Smooth muscle cell (in vitro differentiated cells): ENCODE results near the gene NFKB1. TPM values are rescaled to one million over a fixed set of nuclear protein-coding genes. Genes with fewer than 3 reads are reported as not detected.

ENCODE experiments used
- DNase-seq: peaks from one replicate; lab custom pipeline; 2025; ENCODE audit not compliant: unreplicated experiment; lab: John Stamatoyannopoulos, UW
- H2AFZ ChIP-seq: fragments of 200-600 bp; sonication (generic); 2 replicates; pipeline ENCODE4 v1.6.0; 2016; ENCODE audit warnings: antibody characterized with exemption, low read depth, mild to moderate bottlenecking
- H3F3A ChIP-seq: fragments of 200-600 bp; sonication (generic); 2 replicates; pipeline ENCODE4 v1.6.0; 2017; ENCODE audit warnings: antibody characterized with exemption, low read depth
- H3K27ac ChIP-seq: fragments of 200-600 bp; sonication (generic); 2 replicates; pipeline ENCODE4 v1.5.1; 2016; ENCODE audit warnings: low read depth, mild to moderate bottlenecking
- H3K27me3 ChIP-seq: fragments of 200-600 bp; sonication (generic); 2 replicates; pipeline ENCODE4 v1.6.1; 2016; ENCODE audit warnings: low read depth, mild to moderate bottlenecking
- H3K36me3 ChIP-seq: fragments of 200-600 bp; sonication (generic); 2 replicates; pipeline ENCODE4 v1.5.1; 2016; ENCODE audit warnings: low read depth
- H3K4me1 ChIP-seq: fragments of 200-600 bp; sonication (generic); 2 replicates; pipeline ENCODE4 v1.5.1; 2016; ENCODE audit warnings: low read depth
- H3K4me2 ChIP-seq: fragments of 200-600 bp; sonication (generic); 2 replicates; pipeline ENCODE4 v1.6.0; 2016; ENCODE audit warnings: mild to moderate bottlenecking
- H3K4me3 ChIP-seq: fragments of 200-600 bp; sonication (generic); 2 replicates; pipeline ENCODE4 v1.5.1; 2016; ENCODE audit warnings: mild to moderate bottlenecking
- H3K79me2 ChIP-seq: fragments of 200-600 bp; sonication (generic); 2 replicates; pipeline ENCODE4 v1.6.0; 2016; ENCODE audit warnings: low read depth, mild to moderate bottlenecking
- H3K9ac ChIP-seq: fragments of 200-600 bp; sonication (generic); 2 replicates; pipeline ENCODE4 v1.6.0; 2016; ENCODE audit warnings: low read depth
- H3K9me3 ChIP-seq: fragments of 200-600 bp; sonication (generic); replicated peaks from 2 replicates; pipeline ENCODE4 v1.5.1; 2016; ENCODE audit warnings: low read depth
- H4K20me1 ChIP-seq: fragments of 200-600 bp; sonication (generic); 2 replicates; pipeline ENCODE4 v1.6.0; 2016; ENCODE audit warnings: low read depth
- CTCF ChIP-seq: fragments of 200-600 bp; sonication (generic); IDR thresholded peaks from 2 replicates; pipeline ENCODE4 v1.5.1; 2017; ENCODE audit warnings: borderline replicate concordance, mild to moderate bottlenecking, antibody characterized with exemption; ENCODE audit not compliant: insufficient read depth, poor library complexity, severe bottlenecking
- WGBS: methylation state at CpG from one replicate; pipeline ENCODE4 v1.1.7; 2016; ENCODE audit warnings: low lambda C conversion rate; 5-methylcytosine and 5-hydroxymethylcytosine counted together
- polyA plus RNA-seq: library from polyadenylated mRNA; unstranded; fragments of >200 nt; fragmentation: Nextera tagmentation; extraction: Ambion mirVana; gene quantifications from 2 replicates; pipeline ENCODE4 v1.2.1, GENCODE V29; 2016
- total RNA-seq: library from RNA; depleted of rRNA; stranded (reverse); fragments of >200 nt; gene quantifications from 2 replicates; pipeline ENCODE4 v1.2.3, GENCODE V29; 2014

The NFKB1 gene
- total and polyA plus RNA-seq, 2 experiments from 2014 or later = 15.6 to 16.1 TPM

DNA sequence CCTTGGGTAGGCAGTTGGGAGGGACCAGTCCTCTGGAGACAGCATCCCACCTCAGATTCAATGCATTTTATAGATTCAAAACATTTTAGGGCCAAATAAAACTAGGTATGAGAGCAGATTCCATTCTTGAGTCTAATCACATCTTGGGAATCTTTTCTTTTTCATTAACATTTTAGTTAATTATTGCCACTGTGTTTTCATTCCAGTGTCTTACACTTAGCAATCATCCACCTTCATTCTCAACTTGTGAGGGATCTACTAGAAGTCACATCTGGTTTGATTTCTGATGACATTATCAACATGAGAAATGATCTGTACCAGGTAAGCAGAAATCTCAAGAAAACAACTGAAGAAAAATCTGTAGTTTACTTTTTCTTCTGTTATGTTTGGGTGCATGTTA lies 99.5 kb downstream of the NFKB1 start:
- H3K79me2 ChIP-seq = no peaks in the 10 kb centered on the region
- H3K36me3 ChIP-seq = peaks cover 20% of the 10 kb centered on the region
- no peak overlapping the region for H3K4me2 ChIP-seq
- H2AFZ ChIP-seq = no peak overlapping the region
- peaks cover 4% of the 10 kb centered on the region for H3K4me1 ChIP-seq
- no peaks in the 10 kb centered on the region for H3F3A ChIP-seq
- DNase-seq = no peak
- no peaks in the 10 kb centered on the region for H3K9me3 ChIP-seq
- no peaks in the 10 kb centered on the region for H4K20me1 ChIP-seq
- no peak overlapping the region for H3K27ac ChIP-seq
- no peaks in the 10 kb centered on the region for H3K27me3 ChIP-seq
- no peak overlapping the region for H3K9ac ChIP-seq
- TF ChIP-seq CTCF = no peak
- no peak overlapping the region for H3K4me3 ChIP-seq

GRCh38 chr4:102601586-102602227 lies 100.5 kb downstream of the NFKB1 start:
- no peak overlapping the region for H3K9ac ChIP-seq

DNA sequence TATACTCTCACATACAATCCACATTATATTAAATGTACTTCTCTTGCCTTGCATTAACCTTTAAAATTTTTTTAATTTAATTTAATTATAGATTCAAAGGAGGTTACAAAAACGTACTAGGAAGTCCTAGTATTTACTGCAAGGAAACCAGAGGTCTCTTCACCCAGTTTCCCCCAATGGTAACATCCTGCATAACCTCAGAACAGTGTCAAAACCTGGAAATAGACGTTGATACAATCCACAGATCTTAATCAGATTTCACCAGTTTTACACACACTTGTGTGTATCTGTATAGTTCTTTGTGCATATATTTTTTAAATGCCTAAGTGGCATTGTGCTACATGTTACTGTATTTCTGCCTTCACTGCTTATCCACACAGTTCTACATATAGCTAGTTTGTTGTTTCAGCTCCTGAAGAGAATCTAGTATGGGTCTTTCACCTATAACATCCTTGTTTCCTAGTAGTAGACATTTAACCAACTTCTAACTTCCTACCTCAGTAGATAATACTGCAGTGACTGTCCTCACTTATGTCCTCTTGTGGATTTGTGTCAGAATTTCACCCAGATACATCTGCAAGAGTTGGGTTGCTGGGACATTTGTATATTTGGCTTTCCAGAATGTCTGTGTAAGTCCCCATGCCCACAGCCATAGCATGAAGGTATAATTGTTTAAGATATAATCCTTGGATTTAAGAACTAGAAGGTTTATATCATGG lies 103.2 kb downstream of the NFKB1 start:
- Histone ChIP-seq H3K79me2 (no peaks in the 10 kb centered on the region), H3K4me3 (no peak overlapping the region), H3K9ac (no peak overlapping the region), H3K9me3 (no peaks in the 10 kb centered on the region), H3K27me3 (no peaks in the 10 kb centered on the region), H4K20me1 (no peaks in the 10 kb centered on the region), H3K4me2 (no peak overlapping the region), H2AFZ (no peak overlapping the region), H3K27ac (no peak overlapping the region), H3K4me1 (peaks cover 4% of the 10 kb centered on the region), H3K36me3 (peaks cover 19% of the 10 kb centered on the region), H3F3A (no peaks in the 10 kb centered on the region)
- no peak for DNase-seq
- no peak for TF ChIP-seq CTCF
- WGBS = 89% methylated on average over 2 of the region's 2 CpGs

More at GRCh38 chr4:102601586-102602227, 100.5 kb downstream of the NFKB1 start:
- H3F3A ChIP-seq = no peaks in the 10 kb centered on the region
- no peak overlapping the region for H2AFZ ChIP-seq
- no peaks in the 10 kb centered on the region for H3K9me3 ChIP-seq
- no peak overlapping the region for H3K4me2 ChIP-seq
- no peaks in the 10 kb centered on the region for H3K27me3 ChIP-seq
- H3K36me3 ChIP-seq = peaks cover 19% of the 10 kb centered on the region
- peaks cover 4% of the 10 kb centered on the region for H3K4me1 ChIP-seq
- no peak overlapping the region for H3K27ac ChIP-seq
- no peaks in the 10 kb centered on the region for H4K20me1 ChIP-seq
- TF ChIP-seq CTCF = no peak
- no peak overlapping the region for H3K4me3 ChIP-seq
- WGBS = 99% methylated on average over 8 of the region's 8 CpGs
- no peaks in the 10 kb centered on the region for H3K79me2 ChIP-seq
- DNase-seq = no peak

DNA sequence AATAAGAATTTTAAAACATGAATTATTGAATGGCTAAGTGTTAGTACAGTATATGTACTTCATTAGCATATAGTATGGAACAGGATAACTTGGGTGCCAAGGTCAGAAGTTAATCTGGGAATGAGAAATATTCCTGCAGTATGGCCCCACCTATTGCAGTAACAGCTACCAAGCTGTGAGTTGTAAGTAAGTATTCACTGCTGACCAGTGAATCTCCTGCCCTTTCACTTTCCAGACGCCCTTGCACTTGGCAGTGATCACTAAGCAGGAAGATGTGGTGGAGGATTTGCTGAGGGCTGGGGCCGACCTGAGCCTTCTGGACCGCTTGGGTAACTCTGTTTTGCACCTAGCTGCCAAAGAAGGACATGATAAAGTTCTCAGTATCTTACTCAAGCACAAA lies 105.1 kb downstream of the NFKB1 start:
- DNase-seq = no peak
- no peak for TF ChIP-seq CTCF
- Histone ChIP-seq H3K9me3 (no peaks in the 10 kb centered on the region), H3K4me2 (no peak overlapping the region), H3K27ac (no peak overlapping the region), H4K20me1 (no peaks in the 10 kb centered on the region), H3K4me3 (no peak overlapping the region), H3K36me3 (peaks cover 23% of the 10 kb centered on the region), H3F3A (no peaks in the 10 kb centered on the region), H3K4me1 (no peaks in the 10 kb centered on the region), H2AFZ (no peak overlapping the region), H3K9ac (no peak overlapping the region), H3K27me3 (no peaks in the 10 kb centered on the region), H3K79me2 (no peaks in the 10 kb centered on the region)
- WGBS = 93% methylated on average over 3 of the region's 3 CpGs
